NCI-H2196 treated with DMSO at 0.1 percent for 48 hours (cell line): Measurements from ENCODE around the gene PTPRD.

Experiments used
- DNase-seq: peaks from one replicate; lab custom pipeline; 2025; ENCODE audit not compliant: unreplicated experiment; lab: John Stamatoyannopoulos, UW

PTPRD gene

GRCh38 chr9:8331507-8332330 is 2281.1 kb downstream of the PTPRD start:
- no peak for DNase-seq

- no peak for DNase-seq
Measured at GRCh38 chr9:8329561-8330283, 2283.1 kb downstream of the PTPRD start.

- no peak for DNase-seq
Measured at GRCh38 chr9:8315211-8315610, 2297.6 kb downstream of the PTPRD start.

GRCh38 chr9:8309258-8309657 is 2303.5 kb downstream of the PTPRD start:
- no peak for DNase-seq

GRCh38 chr9:8304720-8305119 is 2308.1 kb downstream of the PTPRD start:
- DNase-seq: no peak

GRCh38 chr9:8301296-8301695 is 2311.5 kb downstream of the PTPRD start:
- no peak for DNase-seq

GRCh38 chr9:8297047-8297446 is 2315.8 kb downstream of the PTPRD start:
- DNase-seq: no peak

GRCh38 chr9:8292657-8293056 is 2320.1 kb downstream of the PTPRD start:
- no peak for DNase-seq

GRCh38 chr9:8289681-8290080 is 2323.1 kb downstream of the PTPRD start:
- DNase-seq: no peak

- no peak for DNase-seq
Measured at GRCh38 chr9:8287970-8288369, 2324.8 kb downstream of the PTPRD start.

- DNase-seq: no peak
Measured at GRCh38 chr9:8287501-8287900, 2325.3 kb downstream of the PTPRD start.

- no peak for DNase-seq
Measured at GRCh38 chr9:8284884-8285283, 2327.9 kb downstream of the PTPRD start.

- no peak for DNase-seq
Measured at GRCh38 chr9:8282535-8282934, 2330.3 kb downstream of the PTPRD start.

- DNase-seq: no peak
Measured at GRCh38 chr9:8280811-8281210, 2332.0 kb downstream of the PTPRD start.

GRCh38 chr9:8278048-8278447 is 2334.8 kb downstream of the PTPRD start:
- DNase-seq: no peak

- DNase-seq: no peak
Measured at GRCh38 chr9:8270235-8270634, 2342.6 kb downstream of the PTPRD start.

- DNase-seq: no peak
Measured at GRCh38 chr9:8268881-8269280, 2343.9 kb downstream of the PTPRD start.

GRCh38 chr9:8268216-8268878 is 2344.5 kb downstream of the PTPRD start:
- no peak for DNase-seq

GRCh38 chr9:8267636-8268035 is 2345.2 kb downstream of the PTPRD start:
- no peak for DNase-seq

GRCh38 chr9:8266861-8267260 is 2345.9 kb downstream of the PTPRD start:
- no peak for DNase-seq

GRCh38 chr9:8265281-8265680 is 2347.5 kb downstream of the PTPRD start:
- no peak for DNase-seq
